ENCODE measurements around the gene TWIST2.

GRCh38 chr2:238890131-238890530, 42.2 kb downstream of the TWIST2 start:
- TF ChIP-seq CTCF (IDR thresholded peaks at IDR 0.05; ENCODE audit: low read length), result no peak
- TF ChIP-seq EZH2 (optimal IDR thresholded peaks at IDR 0.05; ENCODE audit: low read depth, low read length), result no peak
